Measurements from ENCODE around the gene CDK5RAP3.
A peak's percentile ranks its signal among the peaks of the same experiment; 100 is the strongest.

The CDK5RAP3 gene

GRCh38 chr17:48024149-48025039, 53.5 kb downstream of the CDK5RAP3 start:
- peak; percentile 44 to 62 (median 47) for DNase-seq

- DNase-seq: peak; percentile 99
Observed at GRCh38 chr17:48025040-48025903, 54.4 kb downstream of the CDK5RAP3 start.

DNA sequence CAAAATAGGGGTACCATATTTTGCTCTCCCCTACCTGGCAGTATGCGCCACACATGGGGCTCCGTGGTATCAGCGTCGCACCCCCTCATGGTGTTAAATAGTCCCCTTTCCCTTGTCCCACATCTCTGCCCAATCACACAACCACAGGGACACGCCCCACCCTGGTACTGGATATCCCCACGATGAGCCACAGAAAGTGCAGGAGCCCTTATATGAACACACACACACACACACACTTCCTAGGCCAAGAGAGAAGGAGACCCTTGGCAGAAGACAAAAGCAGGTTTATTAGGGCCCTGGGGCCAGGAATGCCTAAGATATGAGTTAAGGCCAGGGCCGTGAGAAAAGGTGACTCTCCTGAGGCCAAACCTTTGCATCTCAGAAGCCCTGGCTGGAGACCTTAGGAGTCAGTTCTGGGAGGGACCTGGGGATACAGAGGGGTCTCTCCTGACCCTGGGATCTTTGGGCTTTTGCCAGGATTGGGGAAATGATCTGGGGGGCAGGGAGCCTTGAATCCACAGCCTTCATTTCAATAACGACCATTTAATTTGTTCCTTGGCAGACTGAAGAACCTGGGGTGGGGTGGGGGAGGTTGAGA, 55.1 kb downstream of the CDK5RAP3 start:
- DNase-seq: no peak

DNA sequence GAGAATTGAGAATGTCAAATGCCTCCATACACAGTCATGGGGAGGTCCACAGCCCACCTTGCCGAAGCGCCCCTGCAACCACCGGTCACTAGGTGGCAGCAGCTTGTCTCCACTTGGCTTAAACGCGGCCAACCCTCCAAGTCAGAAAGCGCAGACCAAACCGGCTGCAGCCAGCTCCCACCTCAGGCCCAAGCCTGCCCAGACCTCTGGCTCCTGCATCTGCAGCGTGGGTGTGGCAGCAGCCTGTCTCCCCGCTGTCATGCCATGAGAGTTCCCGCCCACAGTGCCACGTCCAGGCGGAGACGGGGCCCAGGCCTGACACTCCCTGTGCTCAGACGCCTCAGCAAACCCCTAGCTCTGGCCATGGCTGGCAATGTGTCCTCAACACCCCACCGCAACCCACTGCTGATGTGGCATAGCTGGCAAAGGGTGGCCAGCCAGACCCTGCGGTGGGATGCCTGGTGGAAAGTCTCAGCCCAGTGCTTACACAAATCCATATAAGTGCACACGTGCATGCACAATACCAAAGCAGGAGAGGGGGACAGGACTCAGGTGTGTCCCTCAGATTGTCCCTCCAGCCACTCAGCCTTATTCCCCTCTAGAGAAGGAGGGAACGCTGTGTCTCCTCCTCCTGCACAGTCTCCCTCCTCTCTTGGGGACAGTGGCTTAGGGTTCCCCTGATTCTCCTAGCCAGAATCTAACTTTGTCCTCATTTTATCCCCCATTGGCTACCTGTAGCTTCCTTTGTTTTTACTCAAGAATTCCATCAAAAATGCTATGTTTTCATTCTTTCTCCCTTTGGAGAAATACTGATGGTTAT, 55.8 kb downstream of the CDK5RAP3 start:
- peak; percentile 69 to 87 (median 81) for DNase-seq

DNA sequence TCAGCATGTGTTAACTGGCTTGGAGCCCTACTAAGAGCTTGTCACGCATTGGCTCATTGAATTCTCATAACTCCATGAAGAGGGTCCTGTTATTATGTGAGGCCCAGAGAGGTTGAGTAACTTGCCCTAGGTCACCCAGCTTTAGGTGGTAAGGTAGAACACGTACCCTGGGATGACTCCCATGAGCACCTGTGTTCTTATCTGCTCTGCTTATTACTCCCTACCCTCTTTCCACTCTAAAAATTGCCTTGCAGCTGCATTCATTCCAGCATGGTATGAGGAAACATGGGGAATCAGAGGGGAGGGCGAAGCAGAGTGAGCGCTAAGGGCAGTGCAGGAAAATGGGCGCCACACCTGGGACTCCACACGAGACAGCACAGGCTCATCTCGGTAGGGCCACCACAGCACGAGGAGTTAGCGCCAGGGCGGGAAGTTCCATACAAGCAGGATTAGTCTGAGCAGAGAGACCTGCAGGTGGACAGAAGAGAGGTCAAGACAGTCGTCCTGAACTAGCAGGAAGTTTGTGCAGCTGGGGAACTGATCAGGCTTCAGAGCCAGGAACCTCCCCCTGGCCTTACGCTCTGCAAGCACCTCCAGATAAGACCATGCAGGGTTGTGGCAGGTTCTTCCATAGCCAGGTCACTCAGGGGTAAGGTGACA, 56.5 kb downstream of the CDK5RAP3 start:
- DNase-seq: no peak

GRCh38 chr17:48028736-48029135, 57.8 kb downstream of the CDK5RAP3 start:
- DNase-seq: no peak

DNA sequence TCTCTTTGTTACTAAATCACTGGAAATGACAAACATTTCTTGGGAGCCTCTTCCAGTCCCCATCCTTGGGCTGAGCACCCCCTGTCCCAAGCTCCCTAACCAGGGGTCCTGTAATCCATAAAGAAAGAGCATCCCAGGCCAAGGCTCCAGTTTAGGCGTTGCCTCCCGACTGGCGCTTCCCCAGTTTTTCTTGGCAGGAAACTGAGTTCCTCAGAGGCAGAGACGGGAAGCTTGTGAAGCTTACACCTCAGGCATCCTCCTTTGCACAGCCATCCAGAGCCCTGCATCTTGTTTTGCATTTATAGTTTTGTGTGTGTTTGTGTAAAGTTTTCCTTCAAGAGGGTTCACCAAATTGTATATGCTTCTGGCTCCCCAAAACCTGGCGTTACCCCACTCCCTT, 59.6 kb downstream of the CDK5RAP3 start:
- no peak for DNase-seq

Data from suppressor macrophage (primary cell).